Activated T-helper 1 cell treated with anti-CD3 and anti-CD28 coated beads, Interleukin-2, amount 50 U/mL, for 16 hours (primary cell): Measurements from ENCODE around the gene GLA.
A peak's percentile ranks its signal among the peaks of the same experiment; 100 is the strongest.

Source experiments
- DNase-seq, 2 donors: peaks; one replicate each; pipeline ENCODE4 v3.0.0-alpha.2; 2020; ENCODE audit warnings: low read depth in 1 of 2, low spot score in 1 of 2

The GLA gene

DNA sequence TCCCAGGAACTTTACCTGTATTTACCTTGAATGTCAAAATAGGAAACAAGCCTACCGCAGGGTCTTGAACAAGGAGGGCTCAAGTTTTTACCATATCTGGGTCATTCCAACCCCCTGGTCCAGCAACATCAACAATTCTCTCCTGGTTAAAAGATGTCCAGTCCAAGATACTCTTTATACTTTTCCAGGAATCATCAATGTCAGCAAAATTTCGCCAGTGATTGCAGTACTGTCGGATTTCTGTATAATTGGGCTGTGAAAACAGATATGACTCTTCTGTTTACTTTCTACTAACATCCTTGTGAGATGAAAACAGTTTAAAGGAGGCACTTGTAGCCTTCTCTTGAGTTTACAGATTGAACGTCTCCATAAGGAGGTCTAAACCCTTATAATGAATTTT lies 9.0 kb downstream of the GLA start:
- DNase-seq: no peak

DNA sequence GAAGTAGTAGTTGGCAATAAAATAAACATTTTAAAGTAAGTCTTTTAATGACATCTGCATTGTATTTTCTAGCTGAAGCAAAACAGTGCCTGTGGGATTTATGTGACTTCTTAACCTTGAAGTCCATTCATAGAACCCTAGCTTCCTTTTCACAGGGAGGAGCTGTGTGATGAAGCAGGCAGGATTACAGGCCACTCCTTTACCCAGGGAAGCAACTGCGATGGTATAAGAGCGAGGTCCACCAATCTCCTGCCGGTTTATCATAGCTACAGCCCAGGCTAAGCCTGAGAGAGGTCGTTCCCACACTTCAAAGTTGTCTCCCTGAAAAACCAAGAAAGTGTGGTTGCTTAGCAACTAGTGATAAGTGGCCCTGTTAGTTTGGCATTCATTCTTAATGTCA lies 9.9 kb downstream of the GLA start:
- no peak for DNase-seq

DNA sequence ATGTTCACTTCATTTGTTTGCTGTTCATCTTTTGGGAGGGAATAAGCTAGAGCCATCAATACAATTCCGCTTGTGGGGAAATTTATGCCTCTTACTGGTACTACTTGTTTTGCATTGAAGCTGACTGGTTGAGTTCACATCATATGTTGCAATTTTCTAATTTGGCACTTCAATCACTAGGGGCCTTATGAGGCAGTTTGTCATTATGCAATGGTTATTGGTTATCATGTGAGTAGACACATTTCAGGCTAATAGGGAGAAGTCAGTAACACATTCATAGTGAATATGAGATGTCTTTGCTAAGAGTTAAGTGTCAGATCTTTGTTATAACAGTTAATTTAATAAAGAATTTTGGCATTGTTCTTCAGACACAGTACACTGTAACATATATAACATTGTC lies 11.9 kb downstream of the GLA start:
- no peak for DNase-seq

DNA sequence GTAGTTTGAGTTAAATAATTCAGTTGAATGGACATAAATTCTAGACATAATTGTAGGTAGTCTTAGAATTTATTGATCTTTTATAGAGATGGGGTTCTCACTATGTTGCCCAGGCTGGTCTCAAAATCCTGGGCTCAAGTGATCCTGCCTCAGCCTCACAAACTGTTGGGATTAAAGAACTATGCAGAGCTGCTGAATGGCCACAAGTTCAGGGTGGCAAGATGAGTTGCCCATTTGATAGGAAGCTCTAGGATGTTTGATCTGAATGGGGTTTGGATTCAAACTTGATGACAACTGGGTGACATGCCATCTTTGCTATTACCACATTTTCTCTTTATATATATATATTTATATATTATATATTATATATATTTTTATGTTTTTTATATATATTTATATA lies 13.4 kb downstream of the GLA start:
- no peak for DNase-seq

DNA sequence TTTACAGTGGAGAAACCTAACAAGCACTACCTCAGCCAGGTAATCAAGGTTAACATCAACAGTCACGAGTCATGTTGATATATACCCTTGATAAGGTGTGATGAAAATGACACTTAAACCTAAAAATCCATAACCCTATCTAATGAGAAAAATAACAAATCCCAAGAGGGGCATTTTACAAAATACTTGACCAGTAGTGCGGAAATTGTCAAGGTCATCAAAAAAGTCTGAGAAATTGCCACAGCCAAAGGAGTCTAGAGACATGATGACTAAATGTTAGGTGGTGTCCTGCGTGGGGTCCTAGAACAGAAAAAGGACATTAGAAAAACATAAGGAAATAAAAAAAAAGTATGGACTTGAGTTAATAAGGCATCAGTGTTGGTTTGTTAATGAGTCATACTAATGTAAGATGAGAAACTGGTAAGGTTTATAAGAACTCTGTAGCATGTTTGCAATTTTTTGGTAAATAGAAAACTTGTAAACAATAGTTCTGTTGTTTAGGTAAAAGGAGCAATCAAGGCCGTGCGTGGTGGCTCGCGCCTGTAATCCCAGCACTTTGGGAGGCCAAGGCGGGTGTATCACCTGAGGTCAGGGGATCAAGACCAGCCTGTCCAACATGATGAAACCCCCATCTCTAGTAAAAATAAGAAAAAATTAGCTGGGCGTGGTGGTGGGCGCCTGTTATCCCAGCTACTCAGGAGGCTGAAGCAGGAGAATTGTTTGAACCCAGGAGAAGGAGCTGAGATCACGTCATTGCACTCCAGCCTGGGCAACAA lies 14.0 kb downstream of the GLA start:
- no peak for DNase-seq

DNA sequence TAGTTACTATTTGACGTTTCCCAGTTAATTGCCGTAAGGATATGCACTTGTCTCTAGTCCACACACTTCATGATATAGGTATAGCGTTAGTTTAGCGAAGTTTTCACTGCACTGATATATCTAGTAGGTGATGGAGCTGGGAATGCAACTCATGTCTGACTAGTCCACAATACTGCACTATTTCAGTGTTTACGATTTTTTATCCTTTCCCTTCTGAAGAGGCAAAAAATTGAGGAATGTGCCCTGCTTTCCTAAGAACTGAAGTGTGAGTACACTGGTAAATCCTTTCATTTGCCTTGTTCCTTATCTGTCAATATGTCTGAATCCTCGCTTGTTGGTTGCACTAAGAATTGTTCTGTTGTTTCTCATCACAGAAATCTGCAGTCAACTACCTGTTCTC lies 15.9 kb downstream of the GLA start:
- no peak for DNase-seq

DNA sequence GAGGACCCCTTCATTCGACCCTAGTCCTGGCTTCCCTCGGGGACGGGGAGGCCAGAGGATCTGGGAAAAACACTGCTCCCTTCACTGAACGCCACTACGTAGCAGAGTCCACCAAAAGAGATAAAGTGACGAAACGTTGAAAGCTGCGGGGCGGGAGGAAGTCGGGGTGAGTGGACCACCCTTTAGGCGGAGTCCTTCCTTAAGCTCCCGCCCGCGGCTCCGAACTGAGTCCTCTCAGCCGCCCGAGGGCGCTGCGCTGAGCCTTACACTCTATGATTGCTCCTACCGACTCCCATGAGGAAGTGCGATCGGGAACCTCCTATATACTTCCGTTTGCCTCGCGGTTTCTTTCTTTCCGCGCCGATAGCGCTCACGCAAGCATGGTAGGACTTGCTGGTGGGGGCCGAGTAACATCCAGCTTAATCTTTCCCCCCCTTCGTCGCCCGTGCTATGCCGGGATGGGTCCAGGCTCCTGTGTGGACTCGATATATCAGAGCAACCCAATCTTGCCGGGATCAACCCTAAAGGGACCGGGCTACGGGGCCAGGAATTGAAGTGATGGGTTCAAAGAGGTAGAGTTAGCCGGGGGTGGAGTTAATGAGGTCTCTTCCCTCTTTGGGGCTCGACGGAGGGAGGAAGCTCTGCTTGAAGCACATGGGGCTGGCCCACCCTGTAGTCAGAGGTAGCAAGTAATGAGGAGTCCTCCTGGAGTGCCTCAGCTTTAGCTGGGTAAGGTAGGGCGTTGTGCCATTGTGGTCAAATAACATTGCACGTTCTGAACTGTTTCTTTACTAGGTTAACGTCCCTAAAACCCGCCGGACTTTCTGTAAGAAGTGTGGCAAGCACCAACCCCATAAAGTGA lies 16.8 kb downstream of the GLA start, which contains the start of gene RPL36A:
RPL36A (plus strand) TSS at position 348 of the 862 bp plus-strand sequence; CDS start at position 381, 33 bp downstream.
- peak; percentile 47 to 69 for DNase-seq

DNA sequence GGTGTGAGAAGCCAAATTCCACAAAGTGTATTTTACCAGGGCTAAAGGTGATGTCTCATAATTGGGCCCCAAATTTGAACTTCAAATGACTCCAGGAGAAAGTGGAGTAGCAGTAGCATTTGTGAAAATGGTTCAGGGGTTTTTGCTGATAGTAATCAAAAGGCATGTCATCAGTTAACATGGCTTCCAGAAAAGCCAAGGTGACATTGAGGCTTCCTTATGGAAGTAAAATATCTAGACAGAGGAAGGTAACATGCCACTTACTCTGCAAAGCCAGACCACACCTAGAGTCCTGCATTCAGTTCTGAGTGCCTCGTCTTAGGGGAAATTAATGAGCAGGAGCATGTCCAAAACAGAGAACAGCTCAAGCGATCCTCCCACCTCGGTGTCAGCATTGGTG lies 19.1 kb downstream of the GLA start:
- DNase-seq: no peak

DNA sequence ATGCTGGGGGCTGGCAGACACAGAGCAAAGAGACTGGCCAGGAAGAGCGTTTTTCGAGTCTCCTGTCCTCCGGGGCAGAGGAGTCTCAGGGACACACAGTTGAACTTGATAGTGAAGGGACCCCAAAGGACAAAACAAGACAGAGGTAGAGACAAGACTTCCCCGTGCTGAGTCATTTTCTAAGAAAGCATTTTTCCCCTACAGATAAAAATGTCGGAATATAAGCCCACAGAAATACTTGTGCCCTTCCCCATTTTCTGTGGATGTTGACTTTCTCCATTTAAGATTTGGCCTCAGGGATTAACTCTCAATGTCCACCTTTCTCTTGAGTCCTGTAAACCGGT lies 21.2 kb downstream of the GLA start:
- no peak for DNase-seq

DNA sequence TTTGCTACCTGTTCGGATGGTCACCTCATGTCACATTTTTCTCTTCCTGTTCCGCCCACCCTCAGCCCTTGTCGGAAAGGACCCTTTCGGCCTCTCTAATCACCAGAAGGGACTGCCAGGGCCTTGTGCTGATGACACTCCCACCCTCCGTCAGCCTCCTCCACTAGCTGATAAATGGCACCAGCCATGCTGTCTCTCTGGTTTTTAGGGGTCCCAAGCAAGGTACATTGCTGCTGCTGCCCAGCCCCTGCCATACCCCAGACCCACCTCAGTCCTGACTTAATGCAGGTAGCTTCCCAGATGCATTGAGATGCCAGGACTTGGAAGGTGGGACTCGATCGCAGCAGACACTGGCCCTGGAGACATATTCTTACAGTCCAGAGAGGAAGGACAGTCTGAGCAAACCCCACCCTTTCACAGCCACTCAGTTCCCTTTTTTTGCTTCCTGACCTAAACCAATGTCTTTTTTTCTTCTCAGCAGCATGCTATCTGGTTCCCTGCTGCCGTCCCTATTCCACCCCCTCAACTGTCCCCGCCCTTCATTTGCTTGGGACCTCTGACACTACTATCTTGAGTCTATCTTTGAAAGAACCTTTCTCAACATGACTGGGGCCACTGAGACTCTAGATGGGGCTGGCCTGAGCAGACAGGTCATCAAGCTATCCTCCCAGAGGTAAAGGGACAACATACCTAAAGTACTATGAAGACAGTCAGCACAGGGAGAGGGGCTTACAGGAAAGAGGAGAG lies 21.8 kb downstream of the GLA start, which contains the start of gene BTK:
BTK (minus strand) TSS at position 397 of the 747 bp plus-strand sequence. CDS start 10,907 bp downstream, outside the sequence.
- DNase-seq: no peak

DNA sequence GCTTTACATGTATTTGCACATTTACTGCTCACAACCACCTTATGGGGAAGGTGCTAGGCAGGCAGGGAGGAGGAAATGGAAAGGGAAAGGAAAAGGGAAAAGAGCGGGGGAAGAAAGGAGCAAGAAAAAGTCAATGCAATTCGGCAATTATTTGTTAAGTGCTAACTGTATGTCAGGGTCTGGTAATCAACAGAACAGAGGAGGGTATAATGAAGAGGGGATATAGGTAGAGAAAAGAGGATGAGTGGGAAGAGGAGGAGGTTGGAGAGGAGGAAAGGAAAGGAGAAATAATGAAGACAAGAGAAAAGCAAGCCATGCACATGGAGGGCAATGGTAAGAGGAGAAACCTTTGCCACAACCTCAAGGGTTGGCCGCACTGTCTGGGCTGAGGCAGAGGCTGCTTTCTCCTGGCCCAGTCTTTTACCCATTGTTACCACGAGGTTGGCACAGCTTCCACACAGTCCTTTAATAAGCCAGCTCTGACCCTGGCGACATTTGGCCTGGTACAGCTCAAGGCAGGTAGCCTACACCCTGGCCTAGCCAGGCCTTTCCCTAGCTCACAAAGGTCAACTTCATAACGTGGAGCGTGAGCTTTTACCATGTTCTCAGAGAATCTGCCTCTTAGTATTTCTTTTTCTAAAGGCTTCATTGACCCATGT lies 22.6 kb downstream of the GLA start:
- DNase-seq: no peak

DNA sequence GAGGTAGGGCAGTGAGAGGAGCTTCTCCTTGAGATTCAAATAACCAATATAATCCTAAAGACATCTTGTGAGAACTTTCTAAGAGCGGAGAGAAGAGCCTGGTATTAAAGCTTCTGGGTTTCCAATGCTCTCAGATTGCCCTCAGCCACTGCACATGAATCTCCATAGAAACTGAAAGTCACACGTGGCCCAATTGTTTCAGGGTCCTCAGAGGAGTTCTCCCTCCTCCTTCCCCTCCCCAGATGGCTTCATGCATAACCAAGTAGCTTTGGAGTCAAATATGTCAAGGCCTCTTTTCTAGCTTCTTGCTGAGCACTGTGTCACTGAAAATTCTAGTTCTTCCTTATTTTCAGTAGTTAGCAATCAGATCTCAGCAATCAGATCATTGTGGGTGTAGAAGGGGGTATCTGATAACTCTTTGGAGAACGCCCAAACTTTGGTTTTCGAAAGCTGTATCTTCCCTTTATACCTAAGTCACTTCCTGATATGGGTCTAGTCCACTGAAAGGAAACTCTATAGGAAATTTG lies 24.0 kb downstream of the GLA start:
- no peak for DNase-seq

DNA sequence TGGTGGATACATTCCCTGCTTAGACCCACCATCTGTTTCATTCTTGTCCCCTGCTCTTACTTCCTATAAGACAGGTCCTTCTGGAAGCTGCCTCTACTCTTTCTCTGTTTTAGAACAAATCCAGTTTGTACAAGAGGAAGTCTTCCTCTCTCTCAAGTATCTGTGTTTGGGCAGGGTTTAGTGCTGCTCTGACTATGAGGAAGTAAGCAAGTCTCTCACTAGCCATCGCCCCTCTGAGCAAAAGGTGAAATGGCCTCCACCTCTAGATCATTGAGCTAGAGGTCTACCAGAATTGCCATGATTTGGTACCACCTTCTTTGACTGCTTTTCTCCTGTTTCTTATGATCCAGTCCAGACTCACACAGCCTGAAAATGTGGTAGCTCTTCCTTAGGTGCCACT lies 30.2 kb downstream of the GLA start:
- no peak for DNase-seq

DNA sequence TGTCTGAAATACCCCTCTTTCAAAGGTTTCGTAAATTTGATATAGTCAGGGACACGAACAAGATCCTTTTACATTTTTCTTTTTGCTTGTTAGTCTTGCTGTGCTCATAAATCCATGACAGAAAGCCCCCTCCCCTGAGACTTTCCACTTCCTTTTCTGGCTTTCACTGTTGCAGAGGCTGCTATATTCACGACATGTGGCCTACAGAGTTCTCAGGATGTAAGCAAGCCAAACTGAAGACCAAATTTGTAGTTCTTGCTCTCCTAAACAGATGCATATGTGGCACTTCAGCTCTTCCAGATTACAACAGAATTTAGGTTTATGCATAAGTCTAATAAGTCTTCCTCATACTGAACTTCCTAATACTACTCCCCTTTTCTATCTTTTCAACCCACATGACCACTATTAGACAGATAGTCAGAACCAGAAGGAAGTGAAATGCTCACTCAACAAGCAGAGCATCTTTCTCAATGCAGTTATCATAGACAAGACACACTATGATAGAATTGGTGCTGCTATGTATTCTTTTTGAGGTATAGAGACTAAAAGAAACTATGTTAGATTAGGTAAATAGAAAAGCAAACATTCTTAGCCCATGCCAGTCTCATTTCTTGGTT lies 36.7 kb downstream of the GLA start:
- DNase-seq: no peak

DNA sequence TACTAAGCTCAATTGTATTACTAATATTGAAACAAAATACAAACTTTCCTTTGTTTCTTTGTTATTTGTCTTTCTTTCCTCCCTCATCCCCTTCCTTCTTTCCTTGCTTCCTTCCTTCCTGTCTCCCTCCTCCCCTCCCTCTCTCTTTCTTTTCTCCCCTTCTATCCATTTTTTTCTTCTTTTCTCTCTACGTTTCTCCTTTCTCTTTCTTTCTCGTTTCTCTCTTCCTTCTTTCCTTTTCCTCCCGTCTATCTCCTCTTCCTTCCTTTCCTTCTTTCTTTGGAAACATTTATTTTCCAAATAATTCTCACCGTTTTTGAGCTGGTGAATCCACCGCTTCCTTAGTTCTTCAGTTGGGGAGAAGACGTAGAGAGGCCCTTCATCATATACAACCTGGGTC lies 38.0 kb downstream of the GLA start:
- no peak for DNase-seq

DNA sequence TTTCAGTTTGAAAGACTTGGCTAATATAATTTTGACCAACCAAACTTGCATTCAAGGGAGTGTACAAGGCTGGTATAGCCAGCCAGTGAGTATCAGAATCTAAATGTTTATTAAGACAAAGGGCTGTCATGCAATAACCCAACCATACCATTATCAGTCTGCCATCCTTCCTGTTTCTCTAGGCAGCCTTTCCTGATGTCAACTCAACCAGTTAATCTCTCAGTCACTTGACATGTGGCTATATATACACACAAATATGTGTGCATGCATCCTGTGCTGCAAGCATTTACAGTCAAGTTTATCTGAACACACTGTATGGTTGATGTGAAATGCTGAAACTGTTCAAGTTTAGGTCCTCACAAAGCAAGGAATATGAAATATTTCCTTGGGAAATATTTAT lies 38.9 kb downstream of the GLA start:
- DNase-seq: no peak

DNA sequence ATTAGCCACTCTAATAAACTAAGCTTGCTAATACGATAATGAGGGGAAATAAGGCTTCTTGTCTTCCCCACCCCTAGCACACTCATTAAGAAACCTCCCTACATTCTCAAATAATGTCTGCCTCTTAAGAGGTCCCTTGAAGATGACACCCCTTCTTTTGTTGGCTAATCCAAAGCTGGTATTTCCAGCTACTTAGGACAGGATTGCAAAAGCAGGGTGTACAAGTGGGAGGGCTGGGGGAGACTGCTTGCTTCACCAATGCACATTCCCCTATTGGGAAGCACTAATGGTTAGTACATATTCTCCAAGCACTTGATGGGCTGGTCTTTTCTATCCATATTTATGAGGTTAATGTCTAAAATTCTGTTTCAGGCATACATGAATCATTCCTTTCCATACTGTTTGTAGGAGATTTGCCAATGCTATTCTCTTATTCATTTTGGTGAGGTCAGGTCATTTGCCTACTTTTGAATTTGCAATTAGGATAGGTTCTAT lies 42.4 kb downstream of the GLA start:
- DNase-seq: no peak

DNA sequence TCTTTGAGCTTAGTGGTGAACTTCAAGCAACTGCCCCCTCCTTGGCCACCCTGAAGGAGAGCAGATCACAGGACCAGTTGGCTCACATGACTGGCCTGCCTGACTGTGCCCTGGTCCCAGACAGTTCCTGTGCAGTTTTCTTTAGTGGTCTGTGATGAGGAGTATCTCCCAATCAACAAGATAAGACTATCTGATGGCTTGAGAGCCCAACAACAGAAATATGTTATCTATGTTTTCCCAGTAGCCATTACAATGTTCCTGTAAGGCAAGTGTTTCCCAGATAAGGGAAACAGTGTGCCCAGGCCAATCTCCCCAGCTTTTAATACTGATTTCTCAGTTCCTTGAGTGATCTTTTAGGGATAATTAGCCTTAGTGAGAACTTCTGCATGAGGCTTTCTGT lies 45.0 kb downstream of the GLA start:
- no peak for DNase-seq

DNA sequence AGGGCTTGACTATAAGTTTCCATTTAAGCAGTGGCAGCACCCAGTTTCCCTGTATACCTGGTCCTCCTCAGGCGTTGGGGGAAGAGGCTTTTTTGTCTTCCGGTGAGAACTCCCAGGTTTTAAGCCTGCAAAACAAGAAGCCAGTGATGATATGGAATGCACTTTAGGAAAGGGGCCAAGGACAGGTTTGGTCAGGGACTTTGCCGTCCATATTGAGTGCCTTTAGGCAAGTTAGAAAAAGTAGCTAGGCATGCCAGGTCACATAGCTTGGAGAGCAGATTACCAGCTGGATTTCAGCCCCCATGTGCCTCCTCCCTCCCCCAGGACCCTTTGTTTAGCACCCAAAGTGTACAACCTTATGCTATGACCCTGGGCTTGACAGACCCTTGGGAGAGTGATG lies 45.6 kb downstream of the GLA start:
- no peak for DNase-seq

DNA sequence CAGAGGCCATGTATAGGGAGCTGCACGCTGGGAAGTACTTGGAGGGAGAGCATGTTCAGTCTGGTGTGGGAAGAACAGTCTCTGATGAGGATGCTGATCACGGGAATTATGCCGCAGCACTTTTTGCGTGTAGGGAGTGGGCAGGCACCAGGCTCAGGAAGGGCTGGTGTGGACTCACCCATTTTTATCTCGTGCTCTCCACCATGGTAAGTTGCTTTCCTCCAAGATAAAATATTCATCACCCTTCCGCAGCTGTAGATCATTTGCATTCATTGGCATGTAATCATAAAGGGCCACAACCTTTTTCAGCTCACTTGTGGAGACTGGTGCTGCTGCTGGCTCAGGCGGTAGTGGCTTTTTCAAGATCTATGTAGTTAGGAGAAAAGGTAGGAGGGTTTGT lies 47.3 kb downstream of the GLA start:
- no peak for DNase-seq
